ENCODE results near the gene KIAA1217. TPM values are rescaled to one million over a fixed set of nuclear protein-coding genes. Genes with fewer than 3 reads are reported as not detected.

The KIAA1217 gene
- total and polyA plus RNA-seq, 2 of the 4 experiments (the other 2 are of a cell fraction): 3.4 to 4.4 TPM

DNA sequence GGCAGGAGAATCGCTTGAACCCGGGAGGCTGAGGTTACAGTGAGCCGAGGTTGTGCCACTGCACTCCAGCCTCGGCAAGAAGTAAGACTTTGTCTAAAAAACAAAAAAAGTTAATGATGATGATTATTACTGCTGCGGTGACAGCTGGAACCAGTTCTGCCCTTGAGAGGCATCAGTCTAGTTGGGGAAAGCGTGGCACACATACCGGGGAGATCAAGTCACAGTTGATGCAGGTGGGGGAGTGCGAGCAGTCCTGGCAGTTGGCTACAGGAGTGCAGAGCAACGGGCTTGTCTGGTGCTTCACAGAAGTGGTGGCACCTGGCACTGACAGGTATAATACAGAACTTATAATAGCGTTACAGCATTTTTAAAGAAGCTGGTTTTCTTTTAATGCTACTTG is 341.7 kb downstream of the KIAA1217 start:
- H3K4me3 ChIP-seq (ENCODE audit: insufficient read depth, low read depth, low read length): no peak overlapping the region
- H4K20me1 ChIP-seq (ENCODE audit: insufficient read depth, low read length): no peaks in the 10 kb centered on the region
- no peaks in the 10 kb centered on the region for H3K9me1 ChIP-seq (ENCODE audit: insufficient read depth, low read length)
- H2BK120ac ChIP-seq (ENCODE audit: low read depth, low read length): no peak overlapping the region
- ChIA-PET POLR2A (ENCODE audit: unreplicated experiment) (no interaction called here), CTCF (no interaction called here)
- H2AK9ac ChIP-seq (replicated peaks; ENCODE audit: low read depth, low read length, poor library complexity): no peak overlapping the region
- in situ Hi-C loops (cut with MboI; ENCODE audit: low sequenced_read_pairs) (loop anchor here (10.0 kb wide), 1 partner anchor 556 kb away; no protein-coding TSS in a partner anchor), intact Hi-C loops (cut with micrococcal nuclease) (no loop called here), dilution Hi-C loops (cut with HindIII; ENCODE audit: low sequenced_read_pairs, unreplicated experiment) (no loop called here)
- no peak overlapping the region for H3K27ac ChIP-seq (ENCODE audit: insufficient read depth, low read length)
- H3K4me2 ChIP-seq (ENCODE audit: low read depth, low read length): no peak overlapping the region
- no peak overlapping the region for H3K18ac ChIP-seq (ENCODE audit: low read depth, low read length)
- BruUV-seq (replicated peaks): no TSS peak
- DNase-seq (no peak), ATAC-seq (ENCODE audit: low read depth) (no peak)
- H2AK5ac ChIP-seq (ENCODE audit: low read depth, low read length): no peak overlapping the region
- H4K8ac ChIP-seq (ENCODE audit: low read depth in 2 of 2, low read length in 2 of 2): no peak overlapping the region
- no peak overlapping the region for H3K56ac ChIP-seq (ENCODE audit: extremely low read depth, insufficient read depth, low read length)
- H3K14ac ChIP-seq (replicated peaks; ENCODE audit: low read depth, low read length): no peak overlapping the region
- H2BK15ac ChIP-seq (ENCODE audit: low read depth, low read length): no peak overlapping the region
- no peak overlapping the region for H4K5ac ChIP-seq (ENCODE audit: low read depth, low read length)
- H3K4me1 ChIP-seq (ENCODE audit: control insufficient read depth, insufficient read depth, low read length): no peaks in the 10 kb centered on the region
- H3K79me1 ChIP-seq (ENCODE audit: low read depth in 1 of 2, low read length in 2 of 2): no peaks in the 10 kb centered on the region
- no peaks in the 10 kb centered on the region for H3K9me3 ChIP-seq (ENCODE audit: control insufficient read depth, insufficient read depth, low read length)
- no peak overlapping the region for H2BK20ac ChIP-seq (ENCODE audit: low read depth, low read length)
- TF ChIP-seq MAZ (IDR thresholded peaks at IDR 0.05; ENCODE audit: borderline replicate concordance, low read depth, low read length) (no peak), POLR2A (IDR thresholded peaks at IDR 0.05; ENCODE audit: low read depth, low read length) (no peak), RFX5 (IDR thresholded peaks at IDR 0.05; ENCODE audit: low read depth, low read length) (no peak), BHLHE40 (IDR thresholded peaks at IDR 0.05; ENCODE audit: low read depth, low read length) (no peak), RAD21 (IDR thresholded peaks at IDR 0.05; ENCODE audit: low read length) (no peak), CHD1 (IDR thresholded peaks at IDR 0.05; ENCODE audit: low read depth, low read length) (no peak), MAFK (IDR thresholded peaks at IDR 0.05; ENCODE audit: low read depth, low read length) (no peak), CEBPB (IDR thresholded peaks at IDR 0.05; ENCODE audit: low read depth, low read length) (no peak), RCOR1 (IDR thresholded peaks at IDR 0.05; ENCODE audit: insufficient replicate concordance, low read length) (no peak), NFE2L2 (IDR thresholded peaks at IDR 0.05; ENCODE audit: low read depth, low read length) (no peak)
- TF ChIP-seq, protein P1, sequence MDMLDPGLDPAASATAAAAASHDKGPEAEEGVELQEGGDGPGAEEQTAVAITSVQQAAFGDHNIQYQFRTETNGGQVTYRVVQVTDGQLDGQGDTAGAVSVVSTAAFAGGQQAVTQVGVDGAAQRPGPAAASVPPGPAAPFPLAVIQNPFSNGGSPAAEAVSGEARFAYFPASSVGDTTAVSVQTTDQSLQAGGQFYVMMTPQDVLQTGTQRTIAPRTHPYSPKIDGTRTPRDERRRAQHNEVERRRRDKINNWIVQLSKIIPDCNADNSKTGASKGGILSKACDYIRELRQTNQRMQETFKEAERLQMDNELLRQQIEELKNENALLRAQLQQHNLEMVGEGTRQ (IDR thresholded peaks at IDR 0.05; ENCODE audit: low read depth, low read length): no peak
- TF ChIP-seq, protein P2, sequence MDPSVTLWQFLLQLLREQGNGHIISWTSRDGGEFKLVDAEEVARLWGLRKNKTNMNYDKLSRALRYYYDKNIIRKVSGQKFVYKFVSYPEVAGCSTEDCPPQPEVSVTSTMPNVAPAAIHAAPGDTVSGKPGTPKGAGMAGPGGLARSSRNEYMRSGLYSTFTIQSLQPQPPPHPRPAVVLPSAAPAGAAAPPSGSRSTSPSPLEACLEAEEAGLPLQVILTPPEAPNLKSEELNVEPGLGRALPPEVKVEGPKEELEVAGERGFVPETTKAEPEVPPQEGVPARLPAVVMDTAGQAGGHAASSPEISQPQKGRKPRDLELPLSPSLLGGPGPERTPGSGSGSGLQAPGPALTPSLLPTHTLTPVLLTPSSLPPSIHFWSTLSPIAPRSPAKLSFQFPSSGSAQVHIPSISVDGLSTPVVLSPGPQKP (IDR thresholded peaks at IDR 0.05; ENCODE audit: borderline replicate concordance, low read depth, low read length): no peak
- TF ChIP-seq, protein P3, sequence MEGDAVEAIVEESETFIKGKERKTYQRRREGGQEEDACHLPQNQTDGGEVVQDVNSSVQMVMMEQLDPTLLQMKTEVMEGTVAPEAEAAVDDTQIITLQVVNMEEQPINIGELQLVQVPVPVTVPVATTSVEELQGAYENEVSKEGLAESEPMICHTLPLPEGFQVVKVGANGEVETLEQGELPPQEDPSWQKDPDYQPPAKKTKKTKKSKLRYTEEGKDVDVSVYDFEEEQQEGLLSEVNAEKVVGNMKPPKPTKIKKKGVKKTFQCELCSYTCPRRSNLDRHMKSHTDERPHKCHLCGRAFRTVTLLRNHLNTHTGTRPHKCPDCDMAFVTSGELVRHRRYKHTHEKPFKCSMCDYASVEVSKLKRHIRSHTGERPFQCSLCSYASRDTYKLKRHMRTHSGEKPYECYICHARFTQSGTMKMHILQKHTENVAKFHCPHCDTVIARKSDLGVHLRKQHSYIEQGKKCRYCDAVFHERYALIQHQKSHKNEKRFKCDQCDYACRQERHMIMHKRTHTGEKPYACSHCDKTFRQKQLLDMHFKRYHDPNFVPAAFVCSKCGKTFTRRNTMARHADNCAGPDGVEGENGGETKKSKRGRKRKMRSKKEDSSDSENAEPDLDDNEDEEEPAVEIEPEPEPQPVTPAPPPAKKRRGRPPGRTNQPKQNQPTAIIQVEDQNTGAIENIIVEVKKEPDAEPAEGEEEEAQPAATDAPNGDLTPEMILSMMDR (conservative IDR thresholded peaks at IDR 0.05; ENCODE audit: low read depth, low read length): no peak
- H3K36me3 ChIP-seq (ENCODE audit: control insufficient read depth, insufficient read depth, low read length): peaks cover 4% of the 10 kb centered on the region; the same call in 1 of the 2 replicates
- H3K23ac ChIP-seq (ENCODE audit: low read depth, low read length): no peak overlapping the region
- WGBS, 2 experiments (ENCODE audit: extremely low coverage in 2 of 2, insufficient read length in 1 of 2): 100% methylated on average over 1 of the region's 10 CpGs; no CpG with 5 or more reads in 1 of the 2 experiments
- no peak overlapping the region for H3K4ac ChIP-seq (ENCODE audit: low read depth, low read length)
- H3K27me3 ChIP-seq (ENCODE audit: control insufficient read depth, insufficient read depth, low read length): peaks cover 3% of the 10 kb centered on the region; the same call in 1 of the 2 replicates
- no peak overlapping the region for H2BK5ac ChIP-seq (ENCODE audit: low read depth, low read length, poor library complexity, severe bottlenecking)
- no peak overlapping the region for H4K91ac ChIP-seq (ENCODE audit: insufficient read depth, low read depth, low read length)
- H3K9ac ChIP-seq (ENCODE audit: low read depth, low read length): no peak overlapping the region
- no peak overlapping the region for H2AFZ ChIP-seq (replicated peaks; ENCODE audit: low read length, poor library complexity)
